GM19452 (cell line): ENCODE results near the gene VPS35.
"Not testable (repeated sequence)": the region's sequence is repeated elsewhere in the genome, so short reads cannot be mapped to it uniquely, and the experiment has no call there.

ENCODE experiments used
- ATAC-seq: cut with Tn5 transposase; IDR thresholded peaks from one replicate; pipeline ENCODE4 v1.9.1; 2021; ENCODE audit not compliant: unreplicated experiment

Gene VPS35

GRCh38 chr16:46713634-46714033 lies 24.7 kb upstream of the VPS35 start:
- no peak for ATAC-seq

- ATAC-seq, result no peak
Measured at GRCh38 chr16:46712911-46713310, 23.9 kb upstream of the VPS35 start.

GRCh38 chr16:46711106-46712058 lies 22.4 kb upstream of the VPS35 start:
- ATAC-seq, result no peak

GRCh38 chr16:46709469-46710005 lies 20.6 kb upstream of the VPS35 start:
- ATAC-seq, result no peak

GRCh38 chr16:46706642-46707041 lies 17.7 kb upstream of the VPS35 start:
- no peak for ATAC-seq

DNA sequence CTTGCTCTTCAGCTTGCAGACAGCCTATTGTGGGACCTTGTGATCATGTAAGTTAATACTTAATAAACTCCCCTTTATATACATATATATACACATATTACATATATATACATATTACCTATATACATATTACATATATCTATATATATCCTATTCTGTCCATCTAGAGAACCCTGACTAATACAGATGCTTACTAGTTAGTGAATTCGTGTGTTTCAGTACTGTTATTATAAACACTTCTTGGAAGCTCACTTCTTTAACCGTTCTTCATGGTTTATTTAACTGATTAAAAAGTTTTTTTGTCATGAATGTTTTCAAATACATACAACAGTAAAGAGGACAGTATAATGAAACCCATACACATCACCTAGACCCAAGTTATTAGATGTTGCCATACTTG lies 13.1 kb upstream of the VPS35 start:
- no peak for ATAC-seq

DNA sequence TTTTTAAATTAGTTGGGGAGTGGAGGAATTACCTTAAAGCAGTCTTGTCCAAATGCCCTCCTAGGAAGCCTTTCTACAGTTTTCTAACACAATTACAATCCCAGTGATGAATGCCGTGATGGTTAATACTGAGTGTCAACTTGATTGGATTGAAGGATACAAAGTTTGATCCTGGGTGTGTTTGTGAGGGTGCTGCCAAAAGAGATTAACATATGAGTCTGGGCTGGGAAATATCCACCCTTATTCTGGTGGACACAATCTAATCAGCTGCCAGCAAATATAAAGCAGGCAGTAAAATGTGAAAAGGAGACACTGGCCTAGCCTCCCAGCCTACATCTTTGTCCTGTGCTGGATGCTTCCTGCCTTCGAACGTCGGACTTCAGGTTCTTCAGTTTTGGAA lies 12.6 kb upstream of the VPS35 start:
- ATAC-seq, result no peak

DNA sequence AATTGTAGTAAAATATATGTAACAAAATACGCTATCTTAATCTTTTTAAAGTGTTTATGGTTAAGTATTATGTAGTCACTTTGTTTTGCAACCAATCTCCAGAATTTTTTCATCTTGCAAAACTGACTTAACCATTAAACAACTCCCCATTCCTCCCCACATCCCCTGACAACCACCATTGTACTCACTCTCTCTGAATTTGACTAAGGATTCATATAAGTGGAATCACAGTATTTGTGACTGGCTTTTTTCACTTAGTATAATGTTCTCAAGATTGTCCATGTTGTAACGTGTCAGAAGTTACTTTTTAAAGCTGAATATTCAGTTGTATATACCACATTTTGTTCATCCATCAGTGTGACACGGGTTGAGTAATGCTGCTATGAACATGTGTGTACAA lies 11.1 kb upstream of the VPS35 start:
- no peak for ATAC-seq

DNA sequence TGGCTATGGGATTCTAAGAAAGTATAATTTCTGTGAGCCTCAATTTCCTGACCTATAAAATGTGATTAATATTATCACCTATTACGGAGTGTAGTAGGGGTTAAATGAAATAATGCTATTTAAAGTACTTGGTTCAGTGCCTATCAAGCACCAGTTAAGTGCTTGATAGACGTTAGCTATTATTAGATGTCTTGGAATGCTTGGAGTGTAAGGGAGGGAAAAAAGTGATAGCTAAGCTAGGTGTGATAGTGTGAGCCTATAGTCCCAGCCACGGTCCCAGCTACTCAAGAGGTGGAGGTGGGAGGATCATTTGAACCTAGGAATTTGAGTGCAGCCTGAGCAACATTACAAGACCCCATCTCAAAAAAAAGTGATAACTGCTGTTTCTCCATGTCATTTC lies 8.0 kb upstream of the VPS35 start:
- ATAC-seq, result no peak

- ATAC-seq, result no peak
Measured at GRCh38 chr16:46695937-46696336, 7.0 kb upstream of the VPS35 start.

- no peak for ATAC-seq
Measured at GRCh38 chr16:46693598-46693997, 4.6 kb upstream of the VPS35 start.

- ATAC-seq, result no peak
Measured at GRCh38 chr16:46691726-46692125, 2.7 kb upstream of the VPS35 start.

- no peak for ATAC-seq
Measured at GRCh38 chr16:46690281-46691178, 1.6 kb upstream of the VPS35 start.

DNA sequence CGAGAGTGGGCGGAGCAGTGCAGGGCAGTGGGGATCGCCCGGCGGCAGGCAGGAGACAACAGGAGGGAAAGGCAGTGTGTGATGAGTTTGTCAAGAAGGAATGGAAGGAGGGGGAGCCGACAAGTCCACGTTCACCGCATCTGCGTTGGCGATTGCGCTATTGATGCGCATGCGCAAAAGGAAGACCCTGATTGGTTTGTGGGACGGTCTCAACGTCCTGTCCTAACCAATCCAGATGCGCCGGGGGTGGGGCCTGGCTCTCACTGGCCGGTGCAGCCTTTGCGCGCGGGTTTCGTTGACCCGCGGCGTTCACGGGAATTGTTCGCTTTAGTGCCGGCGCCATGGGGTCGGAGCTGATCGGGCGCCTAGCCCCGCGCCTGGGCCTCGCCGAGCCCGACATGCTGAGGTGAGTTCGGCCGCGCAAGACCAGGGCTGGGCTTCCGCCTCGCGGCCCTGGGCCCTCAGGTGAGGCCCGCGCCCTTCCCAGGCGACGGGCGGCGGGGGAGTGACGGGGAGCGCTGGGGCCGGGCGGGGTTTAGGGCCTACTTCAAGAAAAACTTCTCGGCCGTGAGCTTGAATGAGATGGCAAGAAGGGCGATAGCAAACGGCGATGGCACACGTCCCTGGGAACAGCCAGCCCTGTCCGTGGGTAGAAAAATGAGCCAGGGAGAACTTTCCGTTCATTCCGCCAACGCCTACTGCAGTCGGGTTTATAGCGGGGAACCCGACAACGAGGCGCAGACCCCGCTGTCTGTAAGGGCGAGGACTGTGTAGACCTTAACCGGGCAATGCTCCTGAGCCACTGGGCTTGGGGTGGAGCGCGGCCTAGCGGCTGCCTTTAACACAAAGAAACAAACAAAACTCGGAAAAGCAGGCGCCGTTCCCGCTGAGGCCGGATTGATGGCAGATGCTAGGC lies 645 bp upstream of the VPS35 start, which contains the start of gene ORC6:
Gene ORC6, plus strand, starts transcription at position 295 of the 916 bp plus-strand sequence. Its CDS starts 47 bp downstream, at position 342.
- ATAC-seq, result peak; percentile 74

- ATAC-seq, result no peak
Measured at GRCh38 chr16:46688101-46688653, 801 bp downstream of the VPS35 start.

- no peak for ATAC-seq
Measured at GRCh38 chr16:46687486-46687885, 1.5 kb downstream of the VPS35 start.

- no peak for ATAC-seq
Measured at GRCh38 chr16:46686815-46687473, 2.0 kb downstream of the VPS35 start.

DNA sequence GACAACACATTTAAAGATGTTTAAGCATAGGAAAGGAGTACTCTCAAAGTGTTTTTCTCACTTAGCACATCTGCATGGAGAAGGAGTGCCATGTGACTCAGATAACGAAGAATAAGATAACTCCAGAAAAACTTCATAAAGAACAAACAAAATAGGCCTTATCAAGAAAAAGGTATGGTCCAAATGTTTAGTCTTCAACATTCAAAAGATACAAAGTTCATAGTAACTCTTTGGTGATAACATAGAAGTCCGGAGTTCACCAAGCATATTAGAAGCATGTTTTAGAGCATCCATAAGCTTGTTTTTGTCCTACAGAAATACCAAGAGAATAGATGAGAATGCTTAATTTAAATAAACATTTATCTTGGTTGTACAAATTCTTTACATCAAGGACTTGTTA lies 7.1 kb downstream of the VPS35 start:
- ATAC-seq, result not testable (repeated sequence)

DNA sequence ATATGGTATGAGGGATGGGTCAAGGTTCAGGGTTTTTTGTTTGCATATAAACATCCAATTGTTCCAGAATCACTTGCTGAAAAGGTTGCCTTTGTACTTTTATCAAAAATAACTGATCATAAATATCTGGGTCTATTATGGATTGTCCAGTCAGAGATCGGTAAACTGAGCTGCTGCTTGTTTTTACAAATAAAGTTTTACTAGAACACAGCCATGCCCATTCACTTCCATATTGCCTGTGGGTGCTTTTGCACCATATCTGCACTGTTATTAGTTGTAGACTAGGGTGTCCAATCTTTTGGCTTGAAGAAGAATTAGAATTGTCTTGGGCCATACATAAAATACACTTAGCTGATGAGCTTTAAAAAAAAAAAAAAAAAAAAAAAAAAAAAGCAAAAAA lies 11.0 kb downstream of the VPS35 start:
- ATAC-seq, result not testable (repeated sequence)
